ENCODE data around the gene AMBRA1.

Gene AMBRA1

GRCh38 chr11:46367244-46367915, 226.4 kb downstream of the AMBRA1 start:
- ChIA-PET CTCF (interaction anchor here (0.8 to 1.0 kb wide), 2 partner anchors 15 to 16 kb away, joined by 3 to 4 read pairs; no protein-coding TSS in a partner anchor), POLR2A (interaction anchor here (0.7 kb wide), 1 partner anchor 19 kb away, joined by 4 read pairs; no protein-coding TSS in a partner anchor)
- no peak for TF ChIP-seq L3MBTL2 (conservative IDR thresholded peaks at IDR 0.05)
- no peak for TF ChIP-seq ELF4 (IDR thresholded peaks at IDR 0.05)
- TF ChIP-seq NFRKB (IDR thresholded peaks at IDR 0.05) = no peak
- TF ChIP-seq ARNT (IDR thresholded peaks at IDR 0.05) = no peak
- no peak for TF ChIP-seq PKNOX1 (IDR thresholded peaks at IDR 0.05)
- TF ChIP-seq FOXK2 (IDR thresholded peaks at IDR 0.05) = no peak
- TF ChIP-seq CTBP1 (IDR thresholded peaks at IDR 0.05; ENCODE audit: borderline replicate concordance) = no peak
- TF ChIP-seq LEF1 (IDR thresholded peaks at IDR 0.05; ENCODE audit: borderline replicate concordance) = no peak
- no peak for TF ChIP-seq SUZ12 (IDR thresholded peaks at IDR 0.05)
- no peak for TF ChIP-seq BHLHE40 (IDR thresholded peaks at IDR 0.05; ENCODE audit: borderline replicate concordance)
- TF ChIP-seq FOXM1 (IDR thresholded peaks at IDR 0.05; ENCODE audit: borderline replicate concordance) = no peak
- TF ChIP-seq TARDBP (IDR thresholded peaks at IDR 0.05) = no peak
- TF ChIP-seq ZNF384 (IDR thresholded peaks at IDR 0.05) = no peak
- TF ChIP-seq FOXA1 (IDR thresholded peaks at IDR 0.05) = no peak
- no peak for TF ChIP-seq HDGF (IDR thresholded peaks at IDR 0.05; ENCODE audit: borderline replicate concordance)
- no peak for TF ChIP-seq SP1 (IDR thresholded peaks at IDR 0.05)
- peak; percentile 67 for DNase-seq (ENCODE audit: extremely low spot score)

GRCh38 chr11:46366661-46367161, 227.1 kb downstream of the AMBRA1 start:
- ChIA-PET CTCF (interaction anchor here (0.8 to 1.6 kb wide), 3 partner anchors 14 to 17 kb away, joined by 3 to 11 read pairs (median 4); no protein-coding TSS in a partner anchor), POLR2A (interaction anchor here (1.1 kb wide), 1 partner anchor 124 kb away, joined by 3 read pairs; no protein-coding TSS in a partner anchor)
- DNase-seq (ENCODE audit: extremely low spot score) = no peak
- TF ChIP-seq PKNOX1 (IDR thresholded peaks at IDR 0.05) (no peak), L3MBTL2 (conservative IDR thresholded peaks at IDR 0.05) (no peak), ARNT (IDR thresholded peaks at IDR 0.05) (no peak), CTBP1 (IDR thresholded peaks at IDR 0.05; ENCODE audit: borderline replicate concordance) (no peak), ZNF384 (IDR thresholded peaks at IDR 0.05) (no peak), BHLHE40 (IDR thresholded peaks at IDR 0.05; ENCODE audit: borderline replicate concordance) (no peak), LEF1 (IDR thresholded peaks at IDR 0.05; ENCODE audit: borderline replicate concordance) (no peak)

GRCh38 chr11:46366260-46366659, 227.6 kb downstream of the AMBRA1 start:
- ChIA-PET CTCF (interaction anchor here (1.0 to 1.6 kb wide), 3 partner anchors 15 to 23 kb away, joined by 3 to 11 read pairs (median 4); no protein-coding TSS in a partner anchor), POLR2A (interaction anchor here (1.1 kb wide), 1 partner anchor 123 kb away, joined by 3 read pairs; no protein-coding TSS in a partner anchor)
- TF ChIP-seq ARNT (IDR thresholded peaks at IDR 0.05) = no peak
- TF ChIP-seq LEF1 (IDR thresholded peaks at IDR 0.05; ENCODE audit: borderline replicate concordance) = no peak
- no peak for TF ChIP-seq FOXM1 (IDR thresholded peaks at IDR 0.05; ENCODE audit: borderline replicate concordance)
- TF ChIP-seq SP1 (IDR thresholded peaks at IDR 0.05) = no peak
- no peak for TF ChIP-seq L3MBTL2 (conservative IDR thresholded peaks at IDR 0.05)
- no peak for TF ChIP-seq HDGF (IDR thresholded peaks at IDR 0.05; ENCODE audit: borderline replicate concordance)
- no peak for TF ChIP-seq TARDBP (IDR thresholded peaks at IDR 0.05)
- no peak for TF ChIP-seq SUZ12 (IDR thresholded peaks at IDR 0.05)
- TF ChIP-seq FOXA1 (IDR thresholded peaks at IDR 0.05) = no peak
- no peak for DNase-seq (ENCODE audit: extremely low spot score)

- POLR2A ChIA-PET = interaction anchor here (1.1 kb wide), 1 partner anchor 18 kb away, joined by 3 read pairs; the partner anchor contains the start of gene DGKZ
Measured at GRCh38 chr11:46364791-46365190, 229.0 kb downstream of the AMBRA1 start.

GRCh38 chr11:46364056-46364455, 229.8 kb downstream of the AMBRA1 start:
- no peak for TF ChIP-seq BHLHE40 (IDR thresholded peaks at IDR 0.05; ENCODE audit: borderline replicate concordance)
- no peak for TF ChIP-seq CTBP1 (IDR thresholded peaks at IDR 0.05; ENCODE audit: borderline replicate concordance)
- TF ChIP-seq NFRKB (IDR thresholded peaks at IDR 0.05) = no peak
- TF ChIP-seq HDGF (IDR thresholded peaks at IDR 0.05; ENCODE audit: borderline replicate concordance) = no peak
- no peak for TF ChIP-seq ELF4 (IDR thresholded peaks at IDR 0.05)
- no peak for TF ChIP-seq PKNOX1 (IDR thresholded peaks at IDR 0.05)
- no peak for TF ChIP-seq SUZ12 (IDR thresholded peaks at IDR 0.05)
- TF ChIP-seq FOXK2 (IDR thresholded peaks at IDR 0.05) = no peak
- no peak for TF ChIP-seq TARDBP (IDR thresholded peaks at IDR 0.05)
- no peak for TF ChIP-seq L3MBTL2 (conservative IDR thresholded peaks at IDR 0.05)
- CTCF ChIA-PET = interaction anchor here (0.8 kb wide), 1 partner anchor 12 kb away, joined by 5 read pairs; no protein-coding TSS in a partner anchor

More at GRCh38 chr11:46364791-46365190, 229.0 kb downstream of the AMBRA1 start:
- TF ChIP-seq FOXM1 (IDR thresholded peaks at IDR 0.05; ENCODE audit: borderline replicate concordance) (no peak), NFRKB (IDR thresholded peaks at IDR 0.05) (no peak), FOXA1 (IDR thresholded peaks at IDR 0.05) (no peak)
- no peak for DNase-seq (ENCODE audit: extremely low spot score)
- CTCF ChIA-PET = interaction anchor here (1.3 to 1.6 kb wide), 3 partner anchors 8 to 24 kb away, joined by 3 to 11 read pairs (median 4); no protein-coding TSS in a partner anchor

More at GRCh38 chr11:46364056-46364455, 229.8 kb downstream of the AMBRA1 start:
- POLR2A ChIA-PET = interaction anchor here (1.1 kb wide), 1 partner anchor 17 kb away, joined by 3 read pairs; the partner anchor contains the start of gene DGKZ
- no peak for DNase-seq (ENCODE audit: extremely low spot score)

Measured in HEK293T (cell line).